ENCODE data around the gene DUSP5.
A peak's percentile ranks its signal among the peaks of the same experiment; 100 is the strongest.

The DUSP5 gene

GRCh38 chr10:110498087-110498981, 627 bp downstream of the DUSP5 start:
- Mint-ChIP-seq H3K36me3 (ENCODE audit: insufficient read depth) (peaks cover 13% of the 10 kb centered on the region), H3K4me3 (peak overlapping the region; percentile 94), H3K27ac (ENCODE audit: low read depth) (peak overlapping the region; percentile 98), H3K4me1 (peaks cover 67% of the 10 kb centered on the region), H3K27me3 (no peaks in the 10 kb centered on the region), H3K9me3 (no peaks in the 10 kb centered on the region)
- DNase-seq (ENCODE audit: low spot score in 2 of 2) (peak; percentile 32 to 46), ATAC-seq (replicated peaks; ENCODE audit: extremely low read depth, poor library complexity, severe bottlenecking) (peak; percentile 52)

- DNase-seq (ENCODE audit: low spot score in 2 of 2), result no peak
- peaks cover 14% of the 10 kb centered on the region for H3K36me3 Mint-ChIP-seq (ENCODE audit: insufficient read depth)
- no peaks in the 10 kb centered on the region for H3K9me3 Mint-ChIP-seq
- peak overlapping the region; percentile 94 for H3K4me3 Mint-ChIP-seq
- H3K27me3 Mint-ChIP-seq, result no peaks in the 10 kb centered on the region
- no peak for ATAC-seq (replicated peaks; ENCODE audit: extremely low read depth, poor library complexity, severe bottlenecking)
- H3K27ac Mint-ChIP-seq (ENCODE audit: low read depth), result peak overlapping the region; percentile 98
- peaks cover 75% of the 10 kb centered on the region for H3K4me1 Mint-ChIP-seq
Measured at GRCh38 chr10:110498982-110499795, 1.5 kb downstream of the DUSP5 start.

- Mint-ChIP-seq H3K4me1 (peaks cover 83% of the 10 kb centered on the region), H3K4me3 (peak overlapping the region; percentile 94), H3K27me3 (no peaks in the 10 kb centered on the region), H3K27ac (ENCODE audit: low read depth) (peak overlapping the region; percentile 98), H3K9me3 (no peaks in the 10 kb centered on the region), H3K36me3 (ENCODE audit: insufficient read depth) (peaks cover 15% of the 10 kb centered on the region)
- ATAC-seq (replicated peaks; ENCODE audit: extremely low read depth, poor library complexity, severe bottlenecking), result no peak
- DNase-seq (ENCODE audit: low spot score in 2 of 2), result no peak
Measured at GRCh38 chr10:110499796-110500514, 2.2 kb downstream of the DUSP5 start.

GRCh38 chr10:110500515-110500905, 2.8 kb downstream of the DUSP5 start:
- ATAC-seq (replicated peaks; ENCODE audit: extremely low read depth, poor library complexity, severe bottlenecking) (no peak), DNase-seq (ENCODE audit: low spot score in 2 of 2) (no peak)
- Mint-ChIP-seq H3K9me3 (no peaks in the 10 kb centered on the region), H3K27me3 (no peaks in the 10 kb centered on the region), H3K27ac (ENCODE audit: low read depth) (peak overlapping the region; percentile 36), H3K4me3 (peak overlapping the region; percentile 94), H3K4me1 (peaks cover 86% of the 10 kb centered on the region), H3K36me3 (ENCODE audit: insufficient read depth) (peaks cover 16% of the 10 kb centered on the region)

GRCh38 chr10:110501142-110501937, 3.6 kb downstream of the DUSP5 start:
- no peak for ATAC-seq (replicated peaks; ENCODE audit: extremely low read depth, poor library complexity, severe bottlenecking)
- Mint-ChIP-seq H3K27ac (ENCODE audit: low read depth) (peak overlapping the region; percentile 88), H3K4me1 (peaks cover 85% of the 10 kb centered on the region), H3K27me3 (no peaks in the 10 kb centered on the region), H3K4me3 (peak overlapping the region; percentile 71), H3K36me3 (ENCODE audit: insufficient read depth) (peaks cover 16% of the 10 kb centered on the region), H3K9me3 (no peaks in the 10 kb centered on the region)
- DNase-seq (ENCODE audit: low spot score in 2 of 2), result no peak

GRCh38 chr10:110502072-110502845, 4.6 kb downstream of the DUSP5 start:
- Mint-ChIP-seq H3K9me3 (no peaks in the 10 kb centered on the region), H3K27ac (ENCODE audit: low read depth) (peak overlapping the region; percentile 88), H3K4me3 (peak overlapping the region; percentile 71), H3K36me3 (ENCODE audit: insufficient read depth) (peaks cover 11% of the 10 kb centered on the region), H3K4me1 (peaks cover 80% of the 10 kb centered on the region), H3K27me3 (no peaks in the 10 kb centered on the region)
- no peak for ATAC-seq (replicated peaks; ENCODE audit: extremely low read depth, poor library complexity, severe bottlenecking)
- no peak for DNase-seq (ENCODE audit: low spot score in 2 of 2)

- H3K27ac Mint-ChIP-seq (ENCODE audit: low read depth), result peak overlapping the region; percentile 88
- DNase-seq (ENCODE audit: low spot score in 2 of 2) (no peak), ATAC-seq (replicated peaks; ENCODE audit: extremely low read depth, poor library complexity, severe bottlenecking) (no peak)
- H3K4me1 Mint-ChIP-seq, result peaks cover 80% of the 10 kb centered on the region
- no peaks in the 10 kb centered on the region for H3K9me3 Mint-ChIP-seq
- peak overlapping the region; percentile 71 for H3K4me3 Mint-ChIP-seq
- no peaks in the 10 kb centered on the region for H3K27me3 Mint-ChIP-seq
- H3K36me3 Mint-ChIP-seq (ENCODE audit: insufficient read depth), result peaks cover 11% of the 10 kb centered on the region
Measured at GRCh38 chr10:110502851-110503301, 5.2 kb downstream of the DUSP5 start.

GRCh38 chr10:110503528-110504110, 5.9 kb downstream of the DUSP5 start:
- peaks cover 10% of the 10 kb centered on the region for H3K36me3 Mint-ChIP-seq (ENCODE audit: insufficient read depth)

GRCh38 chr10:110504111-110504735, 6.5 kb downstream of the DUSP5 start:
- Mint-ChIP-seq H3K4me3 (peak overlapping the region; percentile 71), H3K27me3 (no peaks in the 10 kb centered on the region), H3K27ac (ENCODE audit: low read depth) (peak overlapping the region; percentile 88), H3K36me3 (ENCODE audit: insufficient read depth) (peaks cover 11% of the 10 kb centered on the region), H3K9me3 (no peaks in the 10 kb centered on the region), H3K4me1 (peaks cover 73% of the 10 kb centered on the region)
- DNase-seq (ENCODE audit: low spot score in 2 of 2) (peak in 1 of 2 donors; percentile 65), ATAC-seq (replicated peaks; ENCODE audit: extremely low read depth, poor library complexity, severe bottlenecking) (peak; percentile 96)

More at GRCh38 chr10:110503528-110504110, 5.9 kb downstream of the DUSP5 start:
- ATAC-seq (replicated peaks; ENCODE audit: extremely low read depth, poor library complexity, severe bottlenecking) (no peak), DNase-seq (ENCODE audit: low spot score in 2 of 2) (no peak)
- peak overlapping the region; percentile 88 for H3K27ac Mint-ChIP-seq (ENCODE audit: low read depth)
- peaks cover 79% of the 10 kb centered on the region for H3K4me1 Mint-ChIP-seq
- no peaks in the 10 kb centered on the region for H3K27me3 Mint-ChIP-seq
- H3K4me3 Mint-ChIP-seq, result peak overlapping the region; percentile 71
- no peaks in the 10 kb centered on the region for H3K9me3 Mint-ChIP-seq

GRCh38 chr10:110505130-110505770, 7.5 kb downstream of the DUSP5 start:
- ATAC-seq (replicated peaks; ENCODE audit: extremely low read depth, poor library complexity, severe bottlenecking) (no peak), DNase-seq (ENCODE audit: low spot score in 2 of 2) (no peak)
- peak overlapping the region; percentile 88 for H3K27ac Mint-ChIP-seq (ENCODE audit: low read depth)
- H3K36me3 Mint-ChIP-seq (ENCODE audit: insufficient read depth), result peaks cover 12% of the 10 kb centered on the region
- H3K4me3 Mint-ChIP-seq, result peak overlapping the region; percentile 71
- peaks cover 63% of the 10 kb centered on the region for H3K4me1 Mint-ChIP-seq
- no peaks in the 10 kb centered on the region for H3K27me3 Mint-ChIP-seq
- no peaks in the 10 kb centered on the region for H3K9me3 Mint-ChIP-seq
